Loucy (cell line): Measurements from ENCODE around the gene WASHC3.

Source experiments
- H2AFZ ChIP-seq: fragments of 200-600 bp; sonication (generic); 2 replicates; pipeline ENCODE4 v1.6.0; 2016; ENCODE audit warnings: antibody characterized with exemption, mild to moderate bottlenecking, low read length, moderate library complexity
- H3F3A ChIP-seq: fragments of 200-600 bp; 2 replicates; pipeline ENCODE4 v1.6.0; 2016; ENCODE audit warnings: antibody characterized with exemption, low read depth, mild to moderate bottlenecking
- H3K27me3 ChIP-seq: fragments of 200-600 bp; sonication (generic); 2 replicates; pipeline ENCODE4 v1.6.1; 2014; ENCODE audit warnings: low read length, mild to moderate bottlenecking; ENCODE audit not compliant: insufficient read depth, poor library complexity, severe bottlenecking
- H3K36me3 ChIP-seq: fragments of 200-600 bp; sonication (generic); 2 replicates; pipeline ENCODE4 v1.6.1; 2016; ENCODE audit warnings: low read length; ENCODE audit not compliant: insufficient read depth
- H3K4me1 ChIP-seq: fragments of 200-600 bp; sonication (generic); 2 replicates; pipeline ENCODE4 v1.5.1; 2014; ENCODE audit warnings: low read length, mild to moderate bottlenecking; ENCODE audit not compliant: insufficient read depth, poor library complexity, severe bottlenecking
- H3K4me2 ChIP-seq: fragments of 200-600 bp; sonication (generic); 2 replicates; pipeline ENCODE4 v1.6.0; 2014; ENCODE audit warnings: antibody characterized with exemption, low read length, low read depth, mild to moderate bottlenecking; ENCODE audit not compliant: poor library complexity, severe bottlenecking
- H3K4me3 ChIP-seq: fragments of 200-600 bp; sonication (generic); 2 replicates; pipeline ENCODE4 v1.5.1; 2014; ENCODE audit warnings: low read length, mild to moderate bottlenecking, mixed read lengths; ENCODE audit not compliant: poor library complexity, severe bottlenecking
- H3K79me2 ChIP-seq: fragments of 200-600 bp; sonication (generic); 2 replicates; pipeline ENCODE4 v1.6.1; 2014; ENCODE audit warnings: low read length; ENCODE audit not compliant: insufficient read depth
- H3K9ac ChIP-seq: fragments of 200-600 bp; sonication (generic); 2 replicates; pipeline ENCODE4 v1.6.0; 2014; ENCODE audit warnings: mild to moderate bottlenecking, low read depth, low read length, moderate library complexity; ENCODE audit not compliant: poor library complexity, severe bottlenecking
- H3K9me2 ChIP-seq: fragments of 200-600 bp; sonication (generic); replicated peaks from 2 replicates; pipeline ENCODE4 v1.6.1; 2016; ENCODE audit warnings: low read depth, low read length, mixed read lengths
- H3K9me3 ChIP-seq: fragments of 200-600 bp; sonication (generic); 2 replicates; pipeline ENCODE4 v1.6.1; 2014; ENCODE audit warnings: mild to moderate bottlenecking, antibody characterized with exemption, low read length, low read depth; ENCODE audit not compliant: insufficient read depth
- H4K20me1 ChIP-seq: fragments of 200-600 bp; sonication (generic); 2 replicates; pipeline ENCODE4 v1.6.0; 2014; ENCODE audit warnings: antibody characterized with exemption, low read length, mild to moderate bottlenecking; ENCODE audit not compliant: insufficient read depth, poor library complexity, severe bottlenecking
- EZH2phosphoT487 ChIP-seq: fragments of 200-600 bp; IDR thresholded peaks from 2 replicates; pipeline ENCODE4 v1.6.1; 2018; ENCODE audit warnings: antibody characterized with exemption, mild to moderate bottlenecking, moderate library complexity, borderline replicate concordance
- TF ChIP-seq, protein P1 (sequence below): fragments of 200-600 bp; sonication (generic); conservative IDR thresholded peaks from 2 replicates; pipeline ENCODE4 v1.5.1; 2014; ENCODE audit warnings: mild to moderate bottlenecking, antibody characterized with exemption, low read length

WASHC3 gene

DNA sequence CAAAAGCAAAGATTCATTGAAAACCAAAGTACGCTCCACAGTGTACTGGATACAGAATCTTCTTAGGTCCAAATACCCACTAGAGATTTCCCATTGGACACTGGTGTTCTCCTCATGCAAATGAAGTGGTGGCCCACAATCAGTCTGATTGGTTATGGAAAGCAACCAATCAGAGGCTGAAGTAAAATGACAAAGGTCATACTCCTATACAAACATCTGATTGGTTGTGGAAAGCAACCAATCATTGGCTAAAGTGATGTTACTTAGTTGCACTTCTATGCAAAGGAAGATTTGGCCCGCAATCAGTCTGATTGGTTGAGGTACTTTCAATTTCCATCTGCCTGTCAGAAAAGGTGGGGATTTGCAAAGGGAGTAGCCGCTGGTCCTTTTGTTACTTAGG, 1.3 kb upstream of the WASHC3 start:
- no peak overlapping the region for H3K9ac ChIP-seq
- no peaks in the 10 kb centered on the region for H3K9me3 ChIP-seq
- H3K9me2 ChIP-seq: no peaks in the 10 kb centered on the region
- TF ChIP-seq, protein P1, sequence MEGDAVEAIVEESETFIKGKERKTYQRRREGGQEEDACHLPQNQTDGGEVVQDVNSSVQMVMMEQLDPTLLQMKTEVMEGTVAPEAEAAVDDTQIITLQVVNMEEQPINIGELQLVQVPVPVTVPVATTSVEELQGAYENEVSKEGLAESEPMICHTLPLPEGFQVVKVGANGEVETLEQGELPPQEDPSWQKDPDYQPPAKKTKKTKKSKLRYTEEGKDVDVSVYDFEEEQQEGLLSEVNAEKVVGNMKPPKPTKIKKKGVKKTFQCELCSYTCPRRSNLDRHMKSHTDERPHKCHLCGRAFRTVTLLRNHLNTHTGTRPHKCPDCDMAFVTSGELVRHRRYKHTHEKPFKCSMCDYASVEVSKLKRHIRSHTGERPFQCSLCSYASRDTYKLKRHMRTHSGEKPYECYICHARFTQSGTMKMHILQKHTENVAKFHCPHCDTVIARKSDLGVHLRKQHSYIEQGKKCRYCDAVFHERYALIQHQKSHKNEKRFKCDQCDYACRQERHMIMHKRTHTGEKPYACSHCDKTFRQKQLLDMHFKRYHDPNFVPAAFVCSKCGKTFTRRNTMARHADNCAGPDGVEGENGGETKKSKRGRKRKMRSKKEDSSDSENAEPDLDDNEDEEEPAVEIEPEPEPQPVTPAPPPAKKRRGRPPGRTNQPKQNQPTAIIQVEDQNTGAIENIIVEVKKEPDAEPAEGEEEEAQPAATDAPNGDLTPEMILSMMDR: no peak
- TF ChIP-seq EZH2phosphoT487: no peak
- no peaks in the 10 kb centered on the region for H3K27me3 ChIP-seq
- H3K4me1 ChIP-seq: peaks cover 5% of the 10 kb centered on the region
- H4K20me1 ChIP-seq: no peaks in the 10 kb centered on the region
- peak overlapping the region; percentile 97 for H2AFZ ChIP-seq
- no peaks in the 10 kb centered on the region for H3K36me3 ChIP-seq
- no peaks in the 10 kb centered on the region for H3F3A ChIP-seq
- peak overlapping the region; percentile 7 for H3K4me3 ChIP-seq
- H3K4me2 ChIP-seq: peak overlapping the region; percentile 88
- H3K79me2 ChIP-seq: no peaks in the 10 kb centered on the region

DNA sequence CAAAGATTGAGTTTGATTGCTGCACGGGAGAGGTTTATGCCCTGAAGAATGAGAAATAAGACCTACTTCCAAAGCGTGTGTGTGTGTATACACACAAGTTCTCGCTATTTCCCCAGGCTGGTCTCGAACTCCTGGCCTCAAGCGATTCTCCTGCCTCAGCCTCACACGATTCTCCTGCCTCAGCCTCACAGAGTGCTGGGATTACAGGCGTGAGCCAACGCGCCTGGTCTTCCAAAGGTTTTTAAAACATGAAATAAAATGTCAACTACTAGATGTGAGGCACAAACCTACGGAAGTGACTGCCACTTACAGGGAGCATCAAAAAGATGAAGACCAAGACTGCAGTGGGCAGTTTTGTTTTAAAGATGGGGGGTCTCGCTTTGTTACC, 622 bp upstream of the WASHC3 start:
- Histone ChIP-seq H3K79me2 (no peaks in the 10 kb centered on the region), H3K36me3 (no peaks in the 10 kb centered on the region), H3K27me3 (no peaks in the 10 kb centered on the region), H3K4me2 (peak overlapping the region; percentile 88), H3K9ac (no peak overlapping the region), H3K4me1 (peaks cover 5% of the 10 kb centered on the region), H3K9me3 (no peaks in the 10 kb centered on the region), H3K9me2 (no peaks in the 10 kb centered on the region), H4K20me1 (no peaks in the 10 kb centered on the region), H3K4me3 (peak overlapping the region; percentile 98), H3F3A (no peaks in the 10 kb centered on the region), H2AFZ (peak overlapping the region; percentile 97)
- no peak for TF ChIP-seq EZH2phosphoT487
- TF ChIP-seq, protein P1: no peak

DNA sequence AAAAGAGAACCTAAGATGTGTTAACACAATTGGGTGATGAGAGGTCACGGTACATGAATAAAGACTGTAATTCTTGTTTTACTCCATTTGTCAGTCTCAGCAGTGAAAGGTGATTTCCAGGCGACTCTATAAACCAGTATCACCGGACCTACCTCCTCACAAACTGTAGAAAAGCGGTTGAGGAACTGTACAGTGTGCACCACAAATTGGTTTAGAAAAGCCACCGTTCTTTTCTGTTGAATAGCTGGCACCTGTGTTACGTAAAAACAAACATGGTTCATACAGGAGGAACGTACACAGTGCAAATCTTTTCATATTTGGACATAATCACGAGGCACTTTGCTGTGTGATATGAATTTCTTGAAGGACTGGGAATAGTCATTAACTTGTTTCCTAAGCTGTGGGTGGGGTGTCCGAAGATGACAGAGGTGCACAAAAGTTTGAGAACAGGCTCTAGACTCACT, 663 bp downstream of the WASHC3 start:
- H3K79me2 ChIP-seq: no peaks in the 10 kb centered on the region

More for the DNA sequence above, 663 bp downstream of the WASHC3 start:
- no peaks in the 10 kb centered on the region for H3K9me2 ChIP-seq
- H3K9me3 ChIP-seq: no peaks in the 10 kb centered on the region
- TF ChIP-seq, protein P1: no peak
- no peak for TF ChIP-seq EZH2phosphoT487
- H2AFZ ChIP-seq: peak overlapping the region; percentile 95
- no peaks in the 10 kb centered on the region for H3K27me3 ChIP-seq
- no peaks in the 10 kb centered on the region for H4K20me1 ChIP-seq
- H3K4me2 ChIP-seq: peak overlapping the region; percentile 88
- H3K4me3 ChIP-seq: peak overlapping the region; percentile 98
- peaks cover 5% of the 10 kb centered on the region for H3K4me1 ChIP-seq
- peak overlapping the region; percentile 91 for H3K9ac ChIP-seq
- H3F3A ChIP-seq: no peaks in the 10 kb centered on the region
- H3K36me3 ChIP-seq: no peaks in the 10 kb centered on the region
